ENCODE data around the gene GPR146.

GPR146 gene

GRCh38 chr7:1016577-1017531 is 27.5 kb upstream of the GPR146 start:
- H2AFZ ChIP-seq (ENCODE audit: low read length) = no peak overlapping the region
- H4K20me1 ChIP-seq (ENCODE audit: insufficient read depth, low read length) = no peaks in the 10 kb centered on the region
- H3K9me3 ChIP-seq (ENCODE audit: low read length) = no peaks in the 10 kb centered on the region
- H3K9me2 ChIP-seq (ENCODE audit: low read depth, low read length) = no peaks in the 10 kb centered on the region
- H3K36me3 ChIP-seq (ENCODE audit: insufficient read depth, low read length) = no peaks in the 10 kb centered on the region
- TF ChIP-seq EZH2 (IDR thresholded peaks at IDR 0.05; ENCODE audit: borderline replicate concordance, low read length) (no peak), CTCF (IDR thresholded peaks at IDR 0.05; ENCODE audit: low read length) (no peak)
- no peaks in the 10 kb centered on the region for H3F3A ChIP-seq (ENCODE audit: insufficient read depth, low read length)
- H3K27me3 ChIP-seq (ENCODE audit: insufficient read depth, low read length) = no peaks in the 10 kb centered on the region
- no peak overlapping the region for H3K27ac ChIP-seq (ENCODE audit: low read depth, low read length, poor library complexity, severe bottlenecking)
- H3K9ac ChIP-seq (ENCODE audit: low read length) = no peak overlapping the region
- H3K4me1 ChIP-seq (ENCODE audit: insufficient read depth, low read length, severe bottlenecking) = peaks cover 16% of the 10 kb centered on the region
- H3K4me2 ChIP-seq (ENCODE audit: low read length) = no peak overlapping the region
- H3K79me2 ChIP-seq (ENCODE audit: insufficient read depth, low read length) = no peaks in the 10 kb centered on the region
- no peak overlapping the region for H3K4me3 ChIP-seq (ENCODE audit: low read depth, low read length, poor library complexity, severe bottlenecking)

GRCh38 chr7:1017586-1018333 is 26.6 kb upstream of the GPR146 start:
- H3K9me2 ChIP-seq (ENCODE audit: low read depth, low read length) = no peaks in the 10 kb centered on the region
- TF ChIP-seq CTCF (IDR thresholded peaks at IDR 0.05; ENCODE audit: low read length) (no peak), EZH2 (IDR thresholded peaks at IDR 0.05; ENCODE audit: borderline replicate concordance, low read length) (no peak)
- H3K36me3 ChIP-seq (ENCODE audit: insufficient read depth, low read length) = no peaks in the 10 kb centered on the region
- peaks cover 16% of the 10 kb centered on the region for H3K4me1 ChIP-seq (ENCODE audit: insufficient read depth, low read length, severe bottlenecking)
- H3K27ac ChIP-seq (ENCODE audit: low read depth, low read length, poor library complexity, severe bottlenecking) = no peak overlapping the region
- H3K27me3 ChIP-seq (ENCODE audit: insufficient read depth, low read length) = no peaks in the 10 kb centered on the region
- no peak overlapping the region for H3K9ac ChIP-seq (ENCODE audit: low read length)
- no peaks in the 10 kb centered on the region for H3K79me2 ChIP-seq (ENCODE audit: insufficient read depth, low read length)
- H4K20me1 ChIP-seq (ENCODE audit: insufficient read depth, low read length) = no peaks in the 10 kb centered on the region
- no peaks in the 10 kb centered on the region for H3F3A ChIP-seq (ENCODE audit: insufficient read depth, low read length)
- no peaks in the 10 kb centered on the region for H3K9me3 ChIP-seq (ENCODE audit: low read length)
- H2AFZ ChIP-seq (ENCODE audit: low read length) = no peak overlapping the region
- H3K4me3 ChIP-seq (ENCODE audit: low read depth, low read length, poor library complexity, severe bottlenecking) = no peak overlapping the region
- H3K4me2 ChIP-seq (ENCODE audit: low read length) = no peak overlapping the region

- Histone ChIP-seq H2AFZ (ENCODE audit: low read length) (no peak overlapping the region), H3K27me3 (ENCODE audit: insufficient read depth, low read length) (no peaks in the 10 kb centered on the region), H3K9me2 (ENCODE audit: low read depth, low read length) (no peaks in the 10 kb centered on the region), H3K9me3 (ENCODE audit: low read length) (no peaks in the 10 kb centered on the region), H3K36me3 (ENCODE audit: insufficient read depth, low read length) (no peaks in the 10 kb centered on the region), H3K27ac (ENCODE audit: low read depth, low read length, poor library complexity, severe bottlenecking) (no peak overlapping the region), H3K79me2 (ENCODE audit: insufficient read depth, low read length) (no peaks in the 10 kb centered on the region), H3K9ac (ENCODE audit: low read length) (no peak overlapping the region), H4K20me1 (ENCODE audit: insufficient read depth, low read length) (no peaks in the 10 kb centered on the region), H3F3A (ENCODE audit: insufficient read depth, low read length) (no peaks in the 10 kb centered on the region), H3K4me3 (ENCODE audit: low read depth, low read length, poor library complexity, severe bottlenecking) (no peak overlapping the region), H3K4me2 (ENCODE audit: low read length) (no peak overlapping the region), H3K4me1 (ENCODE audit: insufficient read depth, low read length, severe bottlenecking) (peaks cover 21% of the 10 kb centered on the region)
- TF ChIP-seq EZH2 (IDR thresholded peaks at IDR 0.05; ENCODE audit: borderline replicate concordance, low read length) (no peak), CTCF (IDR thresholded peaks at IDR 0.05; ENCODE audit: low read length) (no peak)
Measured at GRCh38 chr7:1018334-1018695, 26.0 kb upstream of the GPR146 start.
